ENCODE measurements around the gene HS6ST1. TPM values are rescaled to one million over a fixed set of nuclear protein-coding genes. Genes with fewer than 3 reads are reported as not detected.
A peak's percentile ranks its signal among the peaks of the same experiment; 100 is the strongest.

Gene HS6ST1
- total and polyA plus RNA-seq, 4 donors = 17.9 to 31.9 (median 25.4) TPM

DNA sequence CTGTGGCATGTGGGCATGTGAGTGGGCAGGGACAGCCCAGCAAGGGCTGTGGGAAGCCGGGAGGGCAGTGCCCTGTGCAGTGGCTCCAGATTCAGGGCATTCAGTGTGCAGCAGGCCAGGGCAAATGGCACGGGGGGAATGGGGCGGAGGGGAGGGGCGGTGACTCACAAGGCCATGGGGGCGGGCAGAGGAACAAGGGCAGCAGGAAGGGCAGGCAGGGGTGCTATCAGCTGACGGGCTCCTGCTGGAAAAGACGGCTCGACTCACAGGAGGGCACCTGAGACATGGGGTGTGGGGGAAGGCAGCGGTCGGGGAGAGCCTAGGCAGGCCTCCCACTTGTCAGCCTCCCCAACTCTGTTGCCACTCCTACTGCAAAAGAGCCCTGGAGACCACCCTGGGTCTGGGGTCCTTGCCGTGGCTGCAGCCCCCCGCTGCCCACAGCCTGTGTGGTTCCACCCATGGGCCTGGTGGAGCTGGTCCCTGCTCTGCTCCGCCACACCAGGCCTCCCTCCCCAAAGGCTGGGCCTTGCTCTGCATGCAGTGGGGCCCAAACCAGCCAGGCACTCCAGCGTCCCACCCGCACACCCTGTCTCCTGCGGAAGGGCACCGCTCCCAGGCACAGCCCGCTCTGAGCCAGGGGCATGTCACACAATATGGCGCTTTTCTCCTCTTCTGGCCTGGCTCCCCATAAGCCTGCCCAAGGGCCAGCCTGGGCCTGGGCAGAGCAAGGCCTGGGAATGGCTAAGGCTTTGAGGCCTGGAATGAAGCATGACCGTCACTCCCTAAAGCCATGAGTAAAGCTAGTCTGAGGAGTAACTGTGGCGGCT is 25.9 kb downstream of the HS6ST1 start:
- Histone ChIP-seq H3K9me3 (ENCODE audit: control insufficient read depth in 4 of 4, low read length in 3 of 4) (no peaks in the 10 kb centered on the region), H3K4me1 (ENCODE audit: control insufficient read depth in 4 of 4, insufficient read depth in 4 of 4, low read length in 3 of 4) (peaks cover 0 to 32% (median 25%) of the 10 kb centered on the region in 4 donors), H3K9ac (ENCODE audit: low read depth in 1 of 2, low read length in 2 of 2) (no peak overlapping the region), H3K36me3 (ENCODE audit: control insufficient read depth in 4 of 4, insufficient read depth in 3 of 4, low read depth in 1 of 4, low read length in 3 of 4) (no peaks in the 10 kb centered on the region), H3K27me3 (ENCODE audit: control insufficient read depth in 4 of 4, insufficient read depth in 4 of 4, low read length in 3 of 4) (no peaks in the 10 kb centered on the region), H3K27ac (ENCODE audit: low read depth in 1 of 2, low read length in 2 of 2) (peak overlapping the region; percentile 1 to 65), H3K4me3 (ENCODE audit: low read depth in 1 of 3, low read length in 3 of 3) (no peak overlapping the region)
- peak; percentile 16 for TF ChIP-seq YY1 (IDR thresholded peaks at IDR 0.05)
- peak in 1 of 2 donors; percentile 55 for TF ChIP-seq HNF4A (conservative IDR thresholded peaks at IDR 0.05)
- TF ChIP-seq HNF4G (IDR thresholded peaks at IDR 0.05) = no peak
- peak in 1 of 2 donors; percentile 89 for TF ChIP-seq RXRA (IDR thresholded peaks at IDR 0.05)
- TF ChIP-seq, protein P1, sequence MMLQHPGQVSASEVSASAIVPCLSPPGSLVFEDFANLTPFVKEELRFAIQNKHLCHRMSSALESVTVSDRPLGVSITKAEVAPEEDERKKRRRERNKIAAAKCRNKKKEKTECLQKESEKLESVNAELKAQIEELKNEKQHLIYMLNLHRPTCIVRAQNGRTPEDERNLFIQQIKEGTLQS (IDR thresholded peaks at IDR 0.05) = no peak
- TF ChIP-seq JUND (IDR thresholded peaks at IDR 0.05) = peak in 1 of 2 donors; percentile 54
- 68% methylated on average over 21 of the region's 21 CpGs for WGBS
- no peak for DNase-seq (ENCODE audit: low spot score)

DNA sequence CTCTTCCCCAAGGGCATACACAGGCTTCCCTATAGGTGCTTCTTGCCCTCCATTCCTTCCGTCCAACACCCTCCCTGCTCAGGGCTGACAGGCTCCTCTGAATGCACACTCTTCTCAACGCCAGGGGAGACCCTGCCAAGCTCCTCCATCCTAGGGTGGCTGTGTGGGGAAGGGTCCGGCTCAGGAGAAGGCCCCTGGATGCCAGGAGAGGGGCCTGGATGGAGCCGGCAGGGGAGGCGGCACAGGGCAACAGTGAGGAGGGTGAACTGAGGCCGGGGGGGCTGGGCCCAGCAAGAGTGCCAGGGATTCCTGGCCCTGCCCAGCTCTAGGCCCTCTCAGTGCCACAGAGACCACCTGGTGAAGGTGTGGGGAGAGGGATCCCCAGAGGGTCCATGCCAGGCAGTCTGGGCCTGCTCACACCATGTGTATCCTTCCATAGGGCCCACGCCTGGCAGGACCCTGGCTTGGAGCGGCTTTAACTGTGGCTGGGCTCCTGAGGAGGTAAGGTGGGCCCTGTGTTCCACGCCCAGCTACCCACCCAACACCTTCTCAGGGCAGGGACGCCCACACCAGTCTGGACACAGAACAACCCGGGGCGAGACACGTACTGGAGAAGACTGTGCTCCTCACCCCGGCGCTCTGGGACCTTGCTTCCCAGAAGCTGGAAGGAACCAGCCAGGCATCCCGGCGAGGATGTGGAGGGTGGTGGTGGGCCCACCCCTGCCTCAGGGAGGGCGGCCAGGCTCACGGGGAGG is 26.6 kb downstream of the HS6ST1 start:
- H3K36me3 ChIP-seq (ENCODE audit: control insufficient read depth in 4 of 4, insufficient read depth in 3 of 4, low read depth in 1 of 4, low read length in 3 of 4) = no peaks in the 10 kb centered on the region
- DNase-seq (ENCODE audit: low spot score) = no peak
- peaks cover 0 to 38% (median 29%) of the 10 kb centered on the region in 4 donors for H3K4me1 ChIP-seq (ENCODE audit: control insufficient read depth in 4 of 4, insufficient read depth in 4 of 4, low read length in 3 of 4)
- TF ChIP-seq SP1 (IDR thresholded peaks at IDR 0.05) (no peak), HNF4G (IDR thresholded peaks at IDR 0.05) (no peak), EGR1 (IDR thresholded peaks at IDR 0.05; ENCODE audit: low read depth in 2 of 2) (no peak), NR2F2 (IDR thresholded peaks at IDR 0.05) (no peak)
- peak overlapping the region in 1 of 2 donors; percentile 43 for H3K27ac ChIP-seq (ENCODE audit: low read depth in 1 of 2, low read length in 2 of 2)
- 82% methylated on average over 19 of the region's 19 CpGs for WGBS
- no peaks in the 10 kb centered on the region for H3K9me3 ChIP-seq (ENCODE audit: control insufficient read depth in 4 of 4, low read length in 3 of 4)
- no peak overlapping the region for H3K9ac ChIP-seq (ENCODE audit: low read depth in 1 of 2, low read length in 2 of 2)
- no peaks in the 10 kb centered on the region for H3K27me3 ChIP-seq (ENCODE audit: control insufficient read depth in 4 of 4, insufficient read depth in 4 of 4, low read length in 3 of 4)
- no peak overlapping the region for H3K4me3 ChIP-seq (ENCODE audit: low read depth in 1 of 3, low read length in 3 of 3)

DNA sequence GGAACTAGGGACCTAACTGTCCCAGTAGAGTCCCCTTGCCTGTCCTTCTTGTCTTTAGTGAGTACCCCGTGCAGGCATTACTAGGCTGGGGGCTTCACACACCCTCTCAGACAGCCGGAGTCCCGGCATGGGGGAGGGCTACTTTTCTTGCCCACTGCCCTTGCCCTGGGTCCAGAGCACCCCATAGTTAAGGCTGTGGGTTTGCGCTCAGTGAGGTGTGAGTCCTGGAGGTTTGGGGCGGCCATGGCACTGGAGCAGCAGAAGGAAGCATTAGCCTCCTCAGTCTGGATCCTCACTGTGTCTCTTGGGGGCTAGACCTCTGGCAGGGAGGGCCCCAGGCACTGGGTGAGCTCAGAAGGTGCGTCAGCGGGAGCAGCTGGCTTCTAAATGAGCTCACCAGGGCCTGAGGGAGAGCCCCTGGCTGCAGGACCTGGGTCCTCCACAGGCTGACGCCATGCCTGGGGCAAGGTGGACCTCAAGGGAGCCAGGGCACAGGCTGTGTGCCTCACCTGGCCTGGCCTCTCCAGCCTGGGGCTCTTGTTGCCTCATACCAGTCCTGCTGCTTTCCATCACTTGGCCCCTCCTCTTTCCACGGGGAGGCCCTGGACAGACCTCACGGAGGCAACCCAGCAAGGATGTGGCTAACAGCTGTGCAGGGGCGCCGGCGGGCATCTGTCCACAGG is 27.4 kb downstream of the HS6ST1 start:
- H3K9me3 ChIP-seq (ENCODE audit: control insufficient read depth in 4 of 4, low read length in 3 of 4) = no peaks in the 10 kb centered on the region
- no peaks in the 10 kb centered on the region for H3K27me3 ChIP-seq (ENCODE audit: control insufficient read depth in 4 of 4, insufficient read depth in 4 of 4, low read length in 3 of 4)
- H3K4me1 ChIP-seq (ENCODE audit: control insufficient read depth in 4 of 4, insufficient read depth in 4 of 4, low read length in 3 of 4) = peaks cover 0 to 44% (median 32%) of the 10 kb centered on the region in 4 donors
- H3K9ac ChIP-seq (ENCODE audit: low read depth in 1 of 2, low read length in 2 of 2) = no peak overlapping the region
- WGBS = 92% methylated on average over 13 of the region's 13 CpGs
- H3K4me3 ChIP-seq (ENCODE audit: low read depth in 1 of 3, low read length in 3 of 3) = no peak overlapping the region
- no peak for TF ChIP-seq YY1 (IDR thresholded peaks at IDR 0.05)
- TF ChIP-seq HNF4G (IDR thresholded peaks at IDR 0.05) = no peak
- no peak for TF ChIP-seq HNF4A (conservative IDR thresholded peaks at IDR 0.05)
- TF ChIP-seq GABPA (IDR thresholded peaks at IDR 0.05 in 1 of 2, conservative IDR thresholded peaks at IDR 0.05 in 1 of 2) = no peak
- TF ChIP-seq RAD21 (IDR thresholded peaks at IDR 0.05) = no peak
- TF ChIP-seq, protein P2, sequence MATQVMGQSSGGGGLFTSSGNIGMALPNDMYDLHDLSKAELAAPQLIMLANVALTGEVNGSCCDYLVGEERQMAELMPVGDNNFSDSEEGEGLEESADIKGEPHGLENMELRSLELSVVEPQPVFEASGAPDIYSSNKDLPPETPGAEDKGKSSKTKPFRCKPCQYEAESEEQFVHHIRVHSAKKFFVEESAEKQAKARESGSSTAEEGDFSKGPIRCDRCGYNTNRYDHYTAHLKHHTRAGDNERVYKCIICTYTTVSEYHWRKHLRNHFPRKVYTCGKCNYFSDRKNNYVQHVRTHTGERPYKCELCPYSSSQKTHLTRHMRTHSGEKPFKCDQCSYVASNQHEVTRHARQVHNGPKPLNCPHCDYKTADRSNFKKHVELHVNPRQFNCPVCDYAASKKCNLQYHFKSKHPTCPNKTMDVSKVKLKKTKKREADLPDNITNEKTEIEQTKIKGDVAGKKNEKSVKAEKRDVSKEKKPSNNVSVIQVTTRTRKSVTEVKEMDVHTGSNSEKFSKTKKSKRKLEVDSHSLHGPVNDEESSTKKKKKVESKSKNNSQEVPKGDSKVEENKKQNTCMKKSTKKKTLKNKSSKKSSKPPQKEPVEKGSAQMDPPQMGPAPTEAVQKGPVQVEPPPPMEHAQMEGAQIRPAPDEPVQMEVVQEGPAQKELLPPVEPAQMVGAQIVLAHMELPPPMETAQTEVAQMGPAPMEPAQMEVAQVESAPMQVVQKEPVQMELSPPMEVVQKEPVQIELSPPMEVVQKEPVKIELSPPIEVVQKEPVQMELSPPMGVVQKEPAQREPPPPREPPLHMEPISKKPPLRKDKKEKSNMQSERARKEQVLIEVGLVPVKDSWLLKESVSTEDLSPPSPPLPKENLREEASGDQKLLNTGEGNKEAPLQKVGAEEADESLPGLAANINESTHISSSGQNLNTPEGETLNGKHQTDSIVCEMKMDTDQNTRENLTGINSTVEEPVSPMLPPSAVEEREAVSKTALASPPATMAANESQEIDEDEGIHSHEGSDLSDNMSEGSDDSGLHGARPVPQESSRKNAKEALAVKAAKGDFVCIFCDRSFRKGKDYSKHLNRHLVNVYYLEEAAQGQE (IDR thresholded peaks at IDR 0.05) = no peak
- no peak for TF ChIP-seq JUND (IDR thresholded peaks at IDR 0.05)
- no peak for TF ChIP-seq FOXA2 (IDR thresholded peaks at IDR 0.05)
- TF ChIP-seq SP1 (IDR thresholded peaks at IDR 0.05) = no peak
- TF ChIP-seq, protein P3, sequence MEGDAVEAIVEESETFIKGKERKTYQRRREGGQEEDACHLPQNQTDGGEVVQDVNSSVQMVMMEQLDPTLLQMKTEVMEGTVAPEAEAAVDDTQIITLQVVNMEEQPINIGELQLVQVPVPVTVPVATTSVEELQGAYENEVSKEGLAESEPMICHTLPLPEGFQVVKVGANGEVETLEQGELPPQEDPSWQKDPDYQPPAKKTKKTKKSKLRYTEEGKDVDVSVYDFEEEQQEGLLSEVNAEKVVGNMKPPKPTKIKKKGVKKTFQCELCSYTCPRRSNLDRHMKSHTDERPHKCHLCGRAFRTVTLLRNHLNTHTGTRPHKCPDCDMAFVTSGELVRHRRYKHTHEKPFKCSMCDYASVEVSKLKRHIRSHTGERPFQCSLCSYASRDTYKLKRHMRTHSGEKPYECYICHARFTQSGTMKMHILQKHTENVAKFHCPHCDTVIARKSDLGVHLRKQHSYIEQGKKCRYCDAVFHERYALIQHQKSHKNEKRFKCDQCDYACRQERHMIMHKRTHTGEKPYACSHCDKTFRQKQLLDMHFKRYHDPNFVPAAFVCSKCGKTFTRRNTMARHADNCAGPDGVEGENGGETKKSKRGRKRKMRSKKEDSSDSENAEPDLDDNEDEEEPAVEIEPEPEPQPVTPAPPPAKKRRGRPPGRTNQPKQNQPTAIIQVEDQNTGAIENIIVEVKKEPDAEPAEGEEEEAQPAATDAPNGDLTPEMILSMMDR (IDR thresholded peaks at IDR 0.05; ENCODE audit: low read depth, low read length, missing input control) = no peak
- no peak for TF ChIP-seq NR2F2 (IDR thresholded peaks at IDR 0.05)
- no peak overlapping the region for H3K27ac ChIP-seq (ENCODE audit: low read depth in 1 of 2, low read length in 2 of 2)
- no peak for DNase-seq (ENCODE audit: low spot score)
- no peaks in the 10 kb centered on the region for H3K36me3 ChIP-seq (ENCODE audit: control insufficient read depth in 4 of 4, insufficient read depth in 3 of 4, low read depth in 1 of 4, low read length in 3 of 4)
